Upper lobe of left lung (tissue), 4 donors: ENCODE results near the gene ACAA1.
A peak's percentile ranks its signal among the peaks of the same experiment; 100 is the strongest.

Source experiments
- EP300 ChIP-seq, 4 donors: sonication (generic); formaldehyde crosslinking; IDR thresholded peaks; one replicate each; pipeline ENCODE4 v1.5.1; 2017; ENCODE audit warnings: antibody characterized with exemption in 4 of 4, control low read depth in 2 of 4
- POLR2A ChIP-seq, 4 donors: fragments of 450-650 bp; IDR thresholded peaks; one replicate each; pipeline ENCODE4 v1.5.1; 2016 to 2017; ENCODE audit warnings: antibody characterized with exemption in 4 of 4, mild to moderate bottlenecking in 2 of 4
- TF ChIP-seq, protein P1 (sequence below), 6 experiments: fragments of 450-650 bp in 4 of 6; fragments of 200-600 bp in 2 of 6; sonication (generic) in 2 of 6; IDR thresholded peaks; one replicate each; pipeline ENCODE4 v1.5.1; 2016 to 2019; ENCODE audit warnings: antibody characterized with exemption in 6 of 6

- TF ChIP-seq, protein P1, sequence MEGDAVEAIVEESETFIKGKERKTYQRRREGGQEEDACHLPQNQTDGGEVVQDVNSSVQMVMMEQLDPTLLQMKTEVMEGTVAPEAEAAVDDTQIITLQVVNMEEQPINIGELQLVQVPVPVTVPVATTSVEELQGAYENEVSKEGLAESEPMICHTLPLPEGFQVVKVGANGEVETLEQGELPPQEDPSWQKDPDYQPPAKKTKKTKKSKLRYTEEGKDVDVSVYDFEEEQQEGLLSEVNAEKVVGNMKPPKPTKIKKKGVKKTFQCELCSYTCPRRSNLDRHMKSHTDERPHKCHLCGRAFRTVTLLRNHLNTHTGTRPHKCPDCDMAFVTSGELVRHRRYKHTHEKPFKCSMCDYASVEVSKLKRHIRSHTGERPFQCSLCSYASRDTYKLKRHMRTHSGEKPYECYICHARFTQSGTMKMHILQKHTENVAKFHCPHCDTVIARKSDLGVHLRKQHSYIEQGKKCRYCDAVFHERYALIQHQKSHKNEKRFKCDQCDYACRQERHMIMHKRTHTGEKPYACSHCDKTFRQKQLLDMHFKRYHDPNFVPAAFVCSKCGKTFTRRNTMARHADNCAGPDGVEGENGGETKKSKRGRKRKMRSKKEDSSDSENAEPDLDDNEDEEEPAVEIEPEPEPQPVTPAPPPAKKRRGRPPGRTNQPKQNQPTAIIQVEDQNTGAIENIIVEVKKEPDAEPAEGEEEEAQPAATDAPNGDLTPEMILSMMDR (IDR thresholded peaks at IDR 0.05) = no peak
- TF ChIP-seq POLR2A (IDR thresholded peaks at IDR 0.05) (peak in 3 of 4 donors; percentile 64 to 91 (median 66)), EP300 (IDR thresholded peaks at IDR 0.05) (no peak)
Measured at GRCh38 chr3:38138349-38139190, 1.6 kb upstream of the ACAA1 start, which contains the start of gene MYD88.
